GM20431 (cell line): ENCODE data around the gene ELFN2.

ENCODE experiments used
- in situ Hi-C: fragments of 300-500 bp; cut with MseI, MboI; formaldehyde crosslinking; loops from one replicate; pipeline ENCODE4 v1.15.0; 2020; ENCODE audit warnings: low sequenced_read_pairs; ENCODE audit not compliant: unreplicated experiment

The ELFN2 gene

DNA sequence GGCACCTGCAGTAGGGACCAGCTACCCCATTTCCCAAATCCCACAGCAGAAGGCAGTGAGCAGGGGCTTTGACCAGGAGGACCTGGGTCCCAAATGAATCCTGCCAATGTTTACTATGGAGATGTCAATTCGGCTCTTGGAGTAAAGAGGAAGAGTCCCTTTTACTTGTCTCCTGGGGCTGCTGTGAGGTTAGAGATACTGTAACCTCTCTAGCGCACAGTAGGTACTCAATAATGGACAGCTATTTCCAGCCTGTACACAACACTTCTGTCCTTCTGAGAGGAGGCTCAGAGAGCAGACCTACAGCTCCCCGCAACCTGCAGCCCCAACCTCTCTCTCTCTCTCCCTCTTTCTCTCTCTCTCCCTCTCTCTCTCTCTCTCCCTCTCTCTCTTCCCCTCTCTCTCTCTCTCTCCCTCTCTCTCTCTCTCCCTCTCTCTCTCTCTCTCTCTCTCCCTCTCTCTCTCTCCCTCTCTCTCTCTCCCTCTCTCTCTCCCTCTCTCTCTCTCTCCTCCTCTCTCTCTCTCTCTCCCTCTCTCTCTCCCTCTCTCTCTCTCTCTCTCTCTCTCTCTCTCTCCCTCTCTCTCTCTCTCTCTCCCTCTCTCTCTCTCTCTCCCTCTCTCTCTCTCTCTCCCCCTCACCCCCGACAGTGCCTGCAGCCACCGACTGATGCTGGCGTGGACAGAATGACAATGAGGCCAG is 98.6 kb downstream of the ELFN2 start:
- in situ Hi-C loops: loop anchor here (10.0 kb wide), 1 partner anchor 106 kb away; no protein-coding TSS in a partner anchor

GRCh38 chr22:37328017-37328416 is 99.3 kb downstream of the ELFN2 start:
- in situ Hi-C loops: loop anchor here (10.0 kb wide), 1 partner anchor 107 kb away; no protein-coding TSS in a partner anchor

DNA sequence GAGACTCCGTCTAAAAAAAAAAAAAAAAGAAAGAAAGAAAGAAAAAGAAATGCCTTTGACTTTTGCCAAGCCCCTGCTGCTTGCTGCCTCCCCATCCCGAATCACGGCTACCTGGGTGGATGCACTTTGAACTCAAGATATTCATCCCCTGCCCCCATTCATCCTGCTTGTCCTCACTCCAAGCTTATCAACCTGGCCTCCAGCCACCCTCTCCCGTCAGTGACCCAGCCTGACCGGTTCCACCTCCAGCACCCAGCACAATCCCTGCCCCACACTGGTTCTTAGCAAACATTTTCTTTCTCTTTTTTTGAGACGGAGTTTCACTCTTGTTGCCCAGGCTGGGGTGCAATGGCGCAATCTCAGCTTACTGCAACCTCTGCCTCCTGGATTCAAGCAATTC is 100.6 kb downstream of the ELFN2 start:
- in situ Hi-C loops: loop anchor here (10.0 kb wide), 1 partner anchor 108 kb away; no protein-coding TSS in a partner anchor

GRCh38 chr22:37325039-37325395 is 102.3 kb downstream of the ELFN2 start:
- in situ Hi-C loops: loop anchor here (10.0 kb wide), 1 partner anchor 110 kb away; no protein-coding TSS in a partner anchor

DNA sequence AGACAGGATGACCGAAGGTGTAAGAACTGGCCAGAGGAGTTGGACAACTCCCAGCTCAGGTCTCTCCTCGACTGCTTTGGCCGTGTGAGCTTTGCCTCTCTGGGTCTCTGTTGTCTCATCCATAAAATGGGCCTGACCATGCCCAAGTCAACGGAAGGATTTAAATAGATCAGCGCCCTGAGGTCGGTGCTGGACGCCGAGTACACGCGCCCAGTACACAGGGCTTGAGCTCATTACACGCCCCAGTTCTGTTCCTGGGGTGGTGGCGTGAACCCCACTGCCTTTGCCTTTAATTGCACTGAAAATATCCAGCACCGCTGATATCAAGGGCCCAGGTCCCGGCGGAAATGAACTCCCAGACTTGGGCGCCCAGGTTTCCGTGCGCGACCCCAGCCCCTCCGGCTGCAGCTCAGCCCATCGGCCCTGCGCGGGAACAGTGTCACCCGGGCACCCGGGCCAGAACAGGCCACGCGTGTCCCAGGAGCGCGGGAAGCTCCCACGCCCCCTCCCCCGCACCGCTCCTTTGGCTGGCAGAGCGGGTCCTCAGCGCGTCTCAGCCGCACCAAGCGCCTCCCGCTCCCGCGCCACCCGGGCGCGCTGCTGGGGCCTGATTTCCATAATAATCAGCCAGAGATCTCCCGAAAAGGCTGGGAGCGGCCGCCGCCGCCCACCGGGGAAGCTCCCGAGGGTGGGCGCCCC is 102.8 kb downstream of the ELFN2 start:
- in situ Hi-C loops: loop anchor here (10.0 kb wide), 1 partner anchor 110 kb away; no protein-coding TSS in a partner anchor

GRCh38 chr22:37320726-37321677 is 106.3 kb downstream of the ELFN2 start:
- in situ Hi-C loops: loop anchor here (10.0 kb wide), 1 partner anchor 114 kb away; no protein-coding TSS in a partner anchor

- in situ Hi-C loops: no loop called here
Observed at GRCh38 chr22:37319469-37319868, 107.8 kb downstream of the ELFN2 start.

DNA sequence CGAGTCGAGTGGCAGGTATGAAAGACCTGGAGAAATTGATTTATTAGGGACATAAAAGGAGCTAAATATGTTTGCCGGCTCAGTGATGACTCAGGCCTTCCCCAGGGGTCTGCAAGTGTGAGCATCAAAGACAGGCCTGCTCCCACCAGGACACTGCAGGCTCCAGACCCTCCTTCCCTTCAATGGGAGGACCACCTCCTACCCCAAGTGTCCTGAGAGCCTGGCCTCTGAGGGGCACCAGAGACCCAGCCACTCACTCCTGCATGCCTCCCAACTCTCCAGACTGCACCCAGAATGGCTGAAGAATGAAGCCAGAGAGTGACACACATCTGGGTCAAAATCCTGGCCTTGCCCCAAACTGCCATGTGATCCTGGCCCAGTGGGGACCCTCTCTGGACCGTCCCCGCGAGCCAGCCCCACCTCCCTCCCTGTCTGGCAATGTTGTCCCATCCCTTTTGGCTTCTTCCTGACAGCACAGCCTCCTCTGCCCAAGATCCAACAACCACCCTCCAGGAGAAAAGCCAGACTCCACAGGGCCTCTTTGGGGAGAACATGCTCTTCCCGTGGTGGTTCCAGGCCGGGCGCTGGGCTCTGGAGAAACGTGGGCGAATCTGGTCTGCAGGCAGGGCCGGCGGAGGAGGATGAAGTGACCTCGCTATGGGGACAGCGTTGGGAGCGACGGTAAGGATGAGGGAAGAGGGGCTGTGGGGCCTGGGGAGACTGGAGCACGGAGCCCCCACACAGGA is 108.7 kb downstream of the ELFN2 start:
- in situ Hi-C loops: no loop called here
